ENCODE data around the gene SSBP2.
"Not testable (repeated sequence)": the region's sequence is repeated elsewhere in the genome, so short reads cannot be mapped to it uniquely, and the experiment has no call there.

Gene SSBP2

GRCh38 chr5:81660624-81661023, 90.3 kb downstream of the SSBP2 start:
- DNase-seq (ENCODE audit: low read depth in 2 of 2): not testable (repeated sequence)

DNA sequence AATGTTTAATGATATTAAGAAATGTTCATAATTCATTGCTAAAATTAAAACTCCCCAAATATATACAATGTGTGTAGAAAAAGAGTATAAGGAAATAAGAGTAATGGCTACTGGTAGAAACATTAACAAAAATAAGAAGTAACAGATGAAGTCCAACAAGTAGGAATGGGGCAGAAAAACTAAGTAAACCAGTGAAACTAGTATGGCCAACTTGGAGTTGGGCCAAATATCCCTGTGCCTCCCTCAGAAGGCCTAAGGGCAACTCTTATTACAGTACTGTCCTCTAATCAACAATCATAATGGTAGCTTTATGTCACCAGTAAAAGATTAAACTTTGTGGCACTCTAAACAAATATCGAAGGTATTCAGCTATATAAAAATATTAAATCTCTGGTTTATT, 93.5 kb downstream of the SSBP2 start:
- DNase-seq (ENCODE audit: low read depth in 2 of 2): no peak

DNA sequence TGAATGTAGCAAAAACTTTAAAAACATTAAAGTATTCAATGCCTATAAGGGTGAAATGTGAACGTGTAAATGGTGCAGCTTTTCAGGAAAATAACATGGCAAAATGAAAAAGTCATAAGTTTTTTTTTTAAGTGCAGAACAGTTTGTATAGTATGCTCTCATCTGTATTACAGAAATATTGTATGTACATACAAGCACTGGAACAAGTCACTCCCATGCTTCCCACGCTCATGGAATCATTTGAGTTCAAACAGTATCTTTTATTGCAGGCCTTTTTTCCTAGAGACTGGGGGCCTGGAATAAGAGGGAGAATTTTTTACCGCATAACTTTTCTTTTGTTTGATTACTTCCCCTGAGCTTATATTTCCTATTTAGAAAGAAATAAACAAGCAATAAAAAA, 94.1 kb downstream of the SSBP2 start:
- DNase-seq (ENCODE audit: low read depth in 2 of 2): no peak

GRCh38 chr5:81650987-81651386, 99.9 kb downstream of the SSBP2 start:
- no peak for DNase-seq (ENCODE audit: low read depth in 2 of 2)

GRCh38 chr5:81646469-81646995, 104.4 kb downstream of the SSBP2 start:
- DNase-seq (ENCODE audit: low read depth in 2 of 2): no peak

DNA sequence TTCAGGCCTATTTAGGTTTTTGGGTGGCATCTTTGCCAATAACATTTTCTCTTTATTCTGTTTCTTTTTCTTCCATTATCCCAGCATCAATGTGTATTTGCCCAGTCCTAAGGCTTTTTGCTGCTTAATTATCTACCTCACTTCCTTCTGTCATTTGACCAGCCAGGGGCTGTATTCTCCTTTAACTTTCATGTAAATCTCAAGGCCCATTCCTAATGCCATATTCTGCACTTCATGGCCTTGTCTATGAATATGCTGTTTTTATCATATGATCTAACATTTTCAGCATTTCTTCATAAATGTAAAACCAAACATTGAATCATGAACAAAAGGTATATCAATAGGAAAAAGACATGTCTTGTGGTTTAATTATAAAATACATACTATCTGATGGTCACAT, 108.7 kb downstream of the SSBP2 start:
- no peak for DNase-seq (ENCODE audit: low read depth in 2 of 2)

GRCh38 chr5:81639556-81639955, 111.3 kb downstream of the SSBP2 start:
- DNase-seq (ENCODE audit: low read depth in 2 of 2): no peak

DNA sequence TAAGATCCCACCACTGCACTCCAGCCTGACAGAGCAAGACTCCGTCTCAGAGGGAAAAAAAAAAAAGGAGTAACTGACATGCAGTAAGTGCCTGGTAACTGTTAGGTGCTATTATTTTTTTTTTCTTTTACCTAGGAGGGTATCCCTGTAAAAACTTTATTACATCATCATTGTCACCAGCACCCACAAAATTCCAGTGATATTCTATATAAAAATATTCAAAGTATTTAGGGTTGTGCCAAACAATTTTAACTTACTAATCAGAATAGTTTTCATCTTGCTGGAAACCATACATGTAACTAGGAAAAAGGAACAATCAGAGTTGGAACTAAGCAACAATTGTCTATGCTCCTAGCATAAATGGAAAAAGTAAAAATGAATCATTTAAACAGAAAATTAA, 112.4 kb downstream of the SSBP2 start:
- no peak for DNase-seq (ENCODE audit: low read depth in 2 of 2)

DNA sequence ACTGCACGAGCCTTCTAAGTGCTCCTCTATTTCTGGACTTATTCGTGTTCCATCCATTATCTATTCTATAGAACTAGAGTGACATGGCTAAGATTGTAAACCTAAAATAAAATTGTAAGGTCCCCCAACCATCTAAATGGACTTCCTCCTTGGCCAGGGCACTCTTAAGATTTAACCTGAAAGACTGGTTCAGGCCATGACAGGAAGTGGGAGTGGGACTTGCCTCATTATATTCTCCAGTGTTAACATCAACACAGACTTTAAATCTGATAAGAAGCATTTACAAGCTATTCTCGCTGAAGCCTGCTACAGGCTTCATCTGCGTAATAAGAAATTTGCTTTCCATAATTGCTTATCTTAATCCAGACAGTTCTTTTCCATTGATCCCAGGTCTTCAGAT, 117.0 kb downstream of the SSBP2 start:
- DNase-seq (ENCODE audit: low read depth in 2 of 2): no peak

GRCh38 chr5:81633471-81633870, 117.4 kb downstream of the SSBP2 start:
- DNase-seq (ENCODE audit: low read depth in 2 of 2): no peak

- DNase-seq (ENCODE audit: low read depth in 2 of 2): no peak
These were observed 118.2 kb downstream of the SSBP2 start for GRCh38 chr5:81632679-81633078.

GRCh38 chr5:81631621-81632020, 119.3 kb downstream of the SSBP2 start:
- no peak for DNase-seq (ENCODE audit: low read depth in 2 of 2)

GRCh38 chr5:81631124-81631523, 119.8 kb downstream of the SSBP2 start:
- DNase-seq (ENCODE audit: low read depth in 2 of 2): no peak

- DNase-seq (ENCODE audit: low read depth in 2 of 2): no peak
These were observed 120.2 kb downstream of the SSBP2 start for GRCh38 chr5:81630684-81631083.

DNA sequence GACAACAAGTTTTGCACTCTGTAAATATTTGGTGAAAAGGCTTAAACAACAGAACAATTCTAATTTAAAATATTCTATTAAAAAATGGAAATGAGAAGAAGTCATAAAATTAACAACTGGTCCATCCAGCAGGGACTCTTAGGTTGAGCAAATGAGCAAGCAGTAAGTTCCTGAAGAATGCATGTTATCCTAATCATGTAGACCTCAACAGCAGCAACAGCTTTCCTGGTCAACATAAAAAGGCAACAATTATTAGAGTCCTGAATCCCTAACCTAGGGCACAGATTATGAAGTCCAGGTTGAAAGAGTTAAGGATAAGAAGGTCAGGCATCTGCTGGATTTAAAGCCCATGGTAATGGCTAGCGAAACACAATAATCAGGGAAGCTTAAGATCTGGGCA, 120.9 kb downstream of the SSBP2 start:
- no peak for DNase-seq (ENCODE audit: low read depth in 2 of 2)

DNA sequence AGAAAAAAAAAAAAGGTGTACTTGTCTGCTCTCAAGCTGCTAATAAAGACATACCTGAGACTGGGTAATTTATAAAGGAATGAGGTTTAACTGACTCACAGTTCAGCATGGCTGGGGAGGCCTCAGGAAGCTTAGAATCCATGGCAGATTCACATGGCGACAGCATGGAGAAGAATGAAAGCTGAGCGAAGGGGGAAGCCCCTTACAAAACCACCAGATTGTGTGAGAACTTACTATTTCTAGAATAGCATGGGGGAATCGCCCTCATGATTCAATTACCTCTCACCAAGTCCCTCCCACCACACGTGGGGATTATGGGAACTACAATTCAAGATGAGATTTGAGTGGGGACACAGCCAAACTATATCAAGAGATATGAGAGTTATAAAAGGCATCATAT, 122.8 kb downstream of the SSBP2 start:
- not testable (repeated sequence) for DNase-seq (ENCODE audit: low read depth in 2 of 2)

DNA sequence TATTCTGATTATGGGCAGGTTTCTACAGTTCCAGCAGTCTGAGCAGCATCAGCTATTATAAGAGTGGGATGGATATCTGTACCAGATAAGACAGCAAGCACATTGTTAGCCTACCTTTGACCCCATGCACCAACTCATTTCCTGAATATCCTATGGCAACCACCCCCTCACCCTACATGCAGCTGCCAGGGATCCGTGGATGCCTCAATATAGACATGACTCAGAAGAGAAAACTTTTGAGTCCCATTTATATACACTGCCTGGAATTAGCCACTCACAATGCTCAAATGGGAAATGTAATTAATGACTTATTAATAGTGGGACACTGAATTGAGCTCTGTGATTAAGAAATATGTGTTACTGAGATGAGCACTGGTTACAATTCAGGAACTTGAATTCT, 124.4 kb downstream of the SSBP2 start:
- no peak for DNase-seq (ENCODE audit: low read depth in 2 of 2)

DNA sequence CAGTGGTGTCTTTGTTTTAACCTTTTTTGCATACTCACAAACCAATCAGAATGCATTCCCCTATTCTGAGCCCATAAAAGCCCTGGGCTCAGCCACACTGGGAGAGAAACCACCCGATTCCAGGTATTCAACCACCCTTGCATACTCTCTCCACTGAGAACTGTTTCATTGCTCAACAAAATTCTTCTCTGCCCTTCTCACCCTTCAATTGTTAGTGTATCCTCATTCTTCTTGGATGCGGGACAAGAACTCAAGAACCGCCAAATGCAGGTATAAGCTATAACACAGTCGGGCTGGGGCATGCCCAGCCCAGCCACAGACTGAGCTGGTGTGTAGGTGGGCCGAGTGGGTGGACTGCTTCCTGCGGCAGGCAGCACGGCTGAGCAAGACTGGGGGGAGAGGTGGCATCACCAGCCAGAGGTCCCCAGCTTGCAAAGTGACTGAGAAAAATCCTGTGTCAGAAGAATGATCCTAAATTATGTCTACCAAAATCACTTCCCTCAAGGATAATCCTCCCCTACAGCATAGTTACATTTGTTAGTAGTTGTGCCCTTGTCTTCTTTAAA, 141.0 kb downstream of the SSBP2 start:
- DNase-seq (ENCODE audit: low read depth in 2 of 2): no peak

- DNase-seq (ENCODE audit: low read depth in 2 of 2): no peak
These were observed 141.9 kb downstream of the SSBP2 start for GRCh38 chr5:81608976-81609375.

- DNase-seq (ENCODE audit: low read depth in 2 of 2): no peak
These were observed 143.2 kb downstream of the SSBP2 start for GRCh38 chr5:81607693-81608092.

DNA sequence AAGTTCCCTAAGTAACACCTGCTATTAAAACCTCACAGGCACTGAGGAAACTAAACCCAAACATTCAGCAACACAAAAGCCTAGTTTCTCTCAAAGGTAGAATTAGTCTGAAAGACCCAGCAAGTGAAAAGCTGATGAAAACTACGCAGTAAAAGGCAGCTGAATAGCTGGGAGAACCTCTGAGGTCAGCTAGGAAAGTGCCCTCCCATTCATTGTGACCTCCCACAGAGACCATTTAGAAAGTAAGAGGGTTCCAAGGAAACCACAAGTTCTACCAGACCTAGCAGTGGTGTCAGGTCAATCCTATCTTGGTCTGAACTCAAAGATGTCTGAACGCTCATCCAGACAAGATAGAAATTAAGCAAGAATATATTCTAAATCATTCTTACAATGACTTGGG, 144.7 kb downstream of the SSBP2 start:
- DNase-seq (ENCODE audit: low read depth in 2 of 2): no peak

- DNase-seq (ENCODE audit: low read depth in 2 of 2): no peak
These were observed 145.6 kb downstream of the SSBP2 start for GRCh38 chr5:81605299-81605698.

GRCh38 chr5:81604193-81604592, 146.7 kb downstream of the SSBP2 start:
- no peak for DNase-seq (ENCODE audit: low read depth in 2 of 2)

DNA sequence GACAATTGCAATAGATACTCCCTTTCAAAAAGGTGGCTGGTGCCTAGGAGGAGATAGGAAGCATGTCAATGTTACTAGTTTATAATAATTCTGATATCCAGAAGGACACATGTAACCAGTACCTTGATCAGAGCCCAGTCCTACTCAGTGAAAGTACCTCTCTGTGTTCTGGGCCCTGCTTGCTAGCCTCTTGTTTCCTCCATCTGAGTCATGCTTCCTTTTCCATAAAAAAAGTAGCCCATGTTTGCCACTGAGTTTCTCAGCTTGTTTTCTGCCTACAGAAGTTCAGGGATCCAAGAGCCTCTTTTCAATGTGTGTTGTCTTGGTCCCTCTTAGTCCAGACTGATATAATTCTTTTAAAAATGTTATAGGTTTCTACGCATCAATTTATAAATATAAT, 149.0 kb downstream of the SSBP2 start:
- DNase-seq (ENCODE audit: low read depth in 2 of 2): no peak

All from stimulated activated CD8-positive, alpha-beta memory T cell treated with anti-CD3 and anti-CD28 coated beads, Interleukin-15, amount 100 ng/mL, for 4 hours (primary cell).